Measurements from ENCODE around the gene GFM1. TPM values are rescaled to one million over a fixed set of nuclear protein-coding genes. Genes with fewer than 3 reads are reported as not detected.

GFM1 gene
- total and polyA plus RNA-seq, 2 of the 13 experiments (the other 11 are each of a cell fraction or from before 2014, with no cell fraction given) = 10.5 to 59.0 TPM

GRCh38 chr3:158644345-158644908, at the start of gene GFM1 (continued):
- TF ChIP-seq ZBTB26 (CRISPR knock-in tag; IDR thresholded peaks at IDR 0.05; ENCODE audit: borderline replicate concordance) (peak; percentile 56; the same call in 1 of the 2 replicates), ZNF10 (CRISPR knock-in tag; IDR thresholded peaks at IDR 0.05; ENCODE audit: borderline replicate concordance, low read depth) (no peak), TAF1 (CRISPR knock-in tag; IDR thresholded peaks at IDR 0.05) (peak; percentile 78), FOXP4 (CRISPR knock-in tag; IDR thresholded peaks at IDR 0.05) (peak; percentile 70), ZC3H13 (CRISPR knock-in tag; IDR thresholded peaks at IDR 0.05) (peak; percentile 31; the same call in 1 of the 2 replicates), CENPT (CRISPR knock-in tag; IDR thresholded peaks at IDR 0.05; ENCODE audit: low read depth) (no peak), ZNF337 (CRISPR knock-in tag; IDR thresholded peaks at IDR 0.05; ENCODE audit: borderline replicate concordance, low read depth) (0 out of 2 replicates have a peak, but pooled peaks have one; percentile 53), MLXIP (CRISPR knock-in tag; IDR thresholded peaks at IDR 0.05; ENCODE audit: borderline replicate concordance) (no peak), NFKBIZ (CRISPR knock-in tag; IDR thresholded peaks at IDR 0.05) (peak; percentile 70; the same call in 1 of the 2 replicates), TEF (CRISPR knock-in tag; IDR thresholded peaks at IDR 0.05) (0 out of 2 replicates have a peak, but pooled peaks have one; percentile 38), ATF5 (CRISPR knock-in tag; IDR thresholded peaks at IDR 0.05; ENCODE audit: low read depth) (no peak), AKAP8 (CRISPR knock-in tag; IDR thresholded peaks at IDR 0.05) (no peak), RARG (CRISPR knock-in tag; IDR thresholded peaks at IDR 0.05; ENCODE audit: low read depth) (0 out of 2 replicates have a peak, but pooled peaks have one; percentile 40), SETDB1 (CRISPR knock-in tag; IDR thresholded peaks at IDR 0.05; ENCODE audit: borderline replicate concordance) (no peak), ZNF546 (CRISPR knock-in tag; conservative IDR thresholded peaks at IDR 0.05) (no peak), POLR2AphosphoS5 (IDR thresholded peaks at IDR 0.05; ENCODE audit: low read depth, low read length) (peak; percentile 68), SP4 (CRISPR knock-in tag; IDR thresholded peaks at IDR 0.05) (peak; percentile 74), SKIL (CRISPR knock-in tag; IDR thresholded peaks at IDR 0.05; ENCODE audit: borderline replicate concordance) (no peak), SOX5 (CRISPR knock-in tag; IDR thresholded peaks at IDR 0.05; ENCODE audit: borderline replicate concordance) (peak; percentile 60; the same call in 1 of the 2 replicates)
